HepG2 (cell line): ENCODE measurements around the gene CDKL2. TPM values are rescaled to one million over a fixed set of nuclear protein-coding genes. Genes with fewer than 3 reads are reported as not detected.

Experiments
- ATAC-seq: fragments of 200-7000 bp; cut with Tn5 transposase; 3 replicates; pipeline ENCODE4 v1.9.1; 2020; ENCODE audit warnings: mild to moderate bottlenecking, moderate library complexity
- BruUV-seq: library from RNA; stranded (reverse); fragments of 400-500 nt; replicated peaks from 2 replicates; lab custom pipeline; 2021; lab: Mats Ljungman, UMichigan
- CTCF ChIA-PET: fragments of 300-600 bp; formaldehyde crosslinking; extraction: SDS; loops from one replicate; lab custom pipeline; 2021; ENCODE audit warnings: low total read pairs, inconsistent platforms, low intra/inter-chr PET ratio; lab: Yijun Ruan, JAX
- POLR2A ChIA-PET: fragments of 350-600 bp; sonication (Branson Sonifier 250); formaldehyde crosslinking; loops from one replicate; lab custom pipeline; 2020; ENCODE audit warnings: antibody characterized with exemption, inconsistent platforms; lab: Yijun Ruan, JAX
- DNase-seq: peaks from one replicate; pipeline ENCODE4 v3.0.0-alpha.2; 2015; ENCODE audit warnings: low spot score
- FAIRE-seq: peaks from 3 replicates; lab custom pipeline; 2011; peaks lifted over from hg19 to GRCh38; lab: Jason Lieb, UNC
- H2AFZ ChIP-seq: one replicate; pipeline ENCODE4 v1.6.1; 2011; ENCODE audit warnings: low read length, inconsistent platforms
- H3K27ac ChIP-seq: fragments of 300-600 bp; 3 replicates; pipeline ENCODE4 v1.8.0; 2011; ENCODE audit warnings: mixed run types, mild to moderate bottlenecking, mixed read lengths, low read length, inconsistent platforms; ENCODE audit not compliant: insufficient read depth; ENCODE audit errors: extremely low read length
- H3K27me3 ChIP-seq, 2 experiments: fragments of 200-600 bp in 1 of 2; 2 replicates in 1 of 2; 3 replicates in 1 of 2; pipeline versions ENCODE4 v1.6.0 to v1.8.0; 2011; ENCODE audit warnings: low read length in 2 of 2, mild to moderate bottlenecking in 2 of 2, moderate library complexity in 2 of 2, inconsistent platforms in 1 of 2; ENCODE audit not compliant: insufficient read depth in 2 of 2, control insufficient read depth in 1 of 2
- H3K36me3 ChIP-seq, 2 experiments: fragments of 200-600 bp in 1 of 2; replicated peaks in 1 of 2; 2 replicates in 1 of 2; 3 replicates in 1 of 2; pipeline versions ENCODE4 v1.5.1 to v1.8.0; 2011; ENCODE audit warnings: low read length in 2 of 2, inconsistent platforms in 1 of 2; ENCODE audit not compliant: insufficient read depth in 2 of 2, control insufficient read depth in 1 of 2
- H3K4me1 ChIP-seq: 2 replicates; pipeline ENCODE4 v1.5.1; 2012; ENCODE audit warnings: low read length, inconsistent platforms; ENCODE audit not compliant: insufficient read depth
- H3K4me2 ChIP-seq: 2 replicates; pipeline ENCODE4 v1.6.0; 2011; ENCODE audit warnings: low read depth, low read length, inconsistent platforms
- H3K4me3 ChIP-seq, 3 experiments: fragments of 200-600 bp in 1 of 3; sonication (generic), shearing (Covaris generic) in 1 of 3; replicated peaks in 1 of 3; 2 replicates each; pipeline ENCODE4 v1.5.1; 2011 to 2016; ENCODE audit warnings: low read length in 3 of 3, inconsistent platforms in 2 of 3, low read depth in 2 of 3, mild to moderate bottlenecking in 2 of 3, control low read depth in 1 of 3, mixed read lengths in 1 of 3; ENCODE audit not compliant: insufficient read depth in 1 of 3
- H3K79me2 ChIP-seq: one replicate; pipeline ENCODE4 v1.6.1; 2011; ENCODE audit warnings: low read length, inconsistent platforms; ENCODE audit not compliant: insufficient read depth
- H3K9ac ChIP-seq: 2 replicates; pipeline ENCODE4 v1.6.0; 2011; ENCODE audit warnings: mild to moderate bottlenecking, low read depth, low read length, inconsistent platforms; ENCODE audit not compliant: insufficient read depth
- H3K9me3 ChIP-seq: 2 replicates; pipeline ENCODE4 v1.5.1; 2012; ENCODE audit warnings: mild to moderate bottlenecking, low read length
- H4K20me1 ChIP-seq: 2 replicates; pipeline ENCODE4 v1.6.0; 2011; ENCODE audit warnings: inconsistent platforms, mild to moderate bottlenecking, low read length, moderate library complexity; ENCODE audit not compliant: insufficient read depth
- ATF2 ChIP-seq: sonication (generic); formaldehyde crosslinking; IDR thresholded peaks from 2 replicates; pipeline ENCODE4 v1.4.0; 2020; ENCODE audit warnings: missing genetic modification reagents
- FIP1L1 ChIP-seq: fragments of 200-400 bp; formaldehyde crosslinking; IDR thresholded peaks from 2 replicates; pipeline ENCODE4 v1.6.1; 2018; ENCODE audit warnings: low read depth, mild to moderate bottlenecking, low read length, moderate library complexity, borderline replicate concordance; ENCODE audit not compliant: insufficient read depth
- NFAT5 ChIP-seq: sonication (generic); formaldehyde crosslinking; IDR thresholded peaks from 2 replicates; pipeline ENCODE4 v1.4.0; 2020; ENCODE audit warnings: missing genetic modification reagents
- RCOR2 ChIP-seq: IDR thresholded peaks from 2 replicates; pipeline ENCODE4 v1.6.1; 2016; ENCODE audit warnings: missing biosample characterization, missing genetic modification reagents
- SNAPC2 ChIP-seq: sonication (generic); formaldehyde crosslinking; IDR thresholded peaks from 2 replicates; pipeline ENCODE4 v1.8.1; 2022; ENCODE audit warnings: mild to moderate bottlenecking, missing genetic modification reagents
- ZNF326 ChIP-seq: sonication (generic); formaldehyde crosslinking; IDR thresholded peaks from 2 replicates; pipeline ENCODE4 v1.4.0; 2020; ENCODE audit warnings: missing genetic modification reagents, borderline replicate concordance
- WGBS: methylation state at CpG from one replicate; pipeline ENCODE4 v1.1.6; 2017; ENCODE audit warnings: low lambda C conversion rate; 5-methylcytosine and 5-hydroxymethylcytosine counted together
- in situ Hi-C: cut with HindIII; loops from 2 replicates; pipeline ENCODE4 v1.10.0; 2017; ENCODE audit warnings: low pct_unique_long_range_greater_than_20kb; ENCODE audit not compliant: extremely low pct_ligation_motif_present
- intact Hi-C: fragments of 100-400 bp; cut with micrococcal nuclease; formaldehyde crosslinking; loops from one replicate; pipeline ENCODE4 v1.10.0; 2022; ENCODE audit not compliant: unreplicated experiment
- polyA plus RNA-seq, 8 experiments: library from polyadenylated mRNA; depleted of rRNA in 3 of 8; stranded (reverse) in 7 of 8; unstranded in 1 of 8; fragments of >200 nt; fragmentation: Illumina TruSeq in 4 of 8; extraction: Trizol in 4 of 8; gene quantifications; 2 replicates each; pipeline versions ENCODE4 v1.2.1 to v1.2.3, GENCODE V29; 2011 to 2016; ENCODE audit warnings: low read depth in 4 of 8, missing spikeins in 1 of 8, mixed read lengths in 1 of 8; ENCODE audit not compliant: insufficient read depth in 1 of 8
- total RNA-seq, 5 experiments: library from RNA; depleted of rRNA; stranded (reverse); fragments of >200 nt; fragmentation: Illumina TruSeq; extraction: Trizol; gene quantifications; 2 replicates each; pipeline ENCODE4 v1.2.3, GENCODE V29; 2016; ENCODE audit warnings: low read depth in 1 of 5

CDKL2 gene
- total and polyA plus RNA-seq, 2 of the 13 experiments (the other 11 are each of a cell fraction or from before 2014, with no cell fraction given): not detected

- H2AFZ ChIP-seq: peak overlapping the region; percentile 81
- TSS peak; percentile 99 for BruUV-seq
- H3K4me3 ChIP-seq: peak overlapping the region; percentile 50 to 99 (median 61)
These were observed 43.6 kb upstream of the CDKL2 start for GRCh38 chr4:75673959-75674328.

More at GRCh38 chr4:75673959-75674328, 43.6 kb upstream of the CDKL2 start:
- ATAC-seq (peak; percentile 3; the same call in 1 of the 3 replicates), FAIRE-seq (no peak)
- in situ Hi-C loops: loop anchor here (5.0 kb wide), 1 partner anchor 48 kb away; the partner anchor contains the start of gene USO1
- WGBS: 39% methylated on average over 5 of the region's 5 CpGs
- no peaks in the 10 kb centered on the region for H3K36me3 ChIP-seq
- peak overlapping the region; percentile 87 for H3K27ac ChIP-seq
- ChIA-PET CTCF (no interaction called here), POLR2A (interaction anchor here (1.0 to 3.4 kb wide), 4 partner anchors 9 to 51 kb away, joined by 3 to 43 read pairs (median 4); partner anchors contain the start of gene USO1)
- intact Hi-C loops: loop anchor here (1.0 kb wide), 2 partner anchors 29 to 50 kb away; partner anchors contain the start of gene USO1
- TF ChIP-seq FIP1L1: no peak
- no peak for TF ChIP-seq ZNF326 (CRISPR knock-in tag)
- 0 out of 2 replicates have a peak, but pooled peaks have one; percentile 1 for TF ChIP-seq RCOR2 (CRISPR knock-in tag)
- no peak for TF ChIP-seq NFAT5 (CRISPR knock-in tag)
- no peak for TF ChIP-seq SNAPC2 (CRISPR knock-in tag)
- no peak for TF ChIP-seq ATF2 (CRISPR knock-in tag)
- TF ChIP-seq, all 625 proteins: peak for 1
- no peak for DNase-seq
- Histone ChIP-seq H3K4me2 (peak overlapping the region; percentile 92), H3K9me3 (no peaks in the 10 kb centered on the region), H4K20me1 (peaks cover 33% of the 10 kb centered on the region), H3K4me1 (peaks cover 34% of the 10 kb centered on the region), H3K27me3 (no peaks in the 10 kb centered on the region; a peak in 1 of 5 replicates), H3K9ac (peak overlapping the region; percentile 93), H3K79me2 (peaks cover 47% of the 10 kb centered on the region)
